ENCODE measurements around the gene THOP1.

Gene THOP1

DNA sequence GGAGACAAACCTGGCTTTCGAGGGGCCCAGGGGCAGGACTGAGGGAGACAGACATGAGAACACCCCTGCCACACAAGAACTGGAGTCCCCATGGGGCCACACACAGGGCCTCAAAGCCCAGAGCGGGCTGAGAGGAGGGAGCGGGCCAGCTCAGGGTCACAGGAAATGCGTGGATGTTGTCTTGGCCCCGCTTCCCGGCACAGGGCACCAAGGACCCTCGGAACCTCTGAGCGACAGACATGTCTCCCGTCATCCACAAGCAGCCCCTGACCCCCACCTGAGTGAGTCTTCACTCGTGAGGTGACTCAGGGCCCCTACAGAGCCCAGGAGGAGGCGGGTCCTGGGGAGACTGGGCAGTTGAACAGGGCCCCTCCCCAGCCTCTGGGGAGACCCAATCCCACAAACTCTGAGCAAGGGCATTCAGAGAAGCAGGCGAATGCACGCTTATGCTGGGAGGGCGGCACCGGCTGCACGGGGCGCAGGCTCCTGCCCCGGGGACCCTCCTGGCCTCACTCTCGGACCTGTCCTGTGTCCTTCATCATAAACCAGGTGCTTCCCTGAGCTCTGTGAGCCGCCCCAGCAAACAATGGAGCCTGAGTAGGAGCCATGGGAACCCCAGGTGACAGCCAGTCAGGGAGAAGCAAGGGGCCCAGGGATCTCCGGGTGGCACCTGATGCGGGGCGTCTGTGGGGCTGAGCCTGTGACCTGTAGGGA is 22.4 kb upstream of the THOP1 start:
- DNase-seq: no peak

DNA sequence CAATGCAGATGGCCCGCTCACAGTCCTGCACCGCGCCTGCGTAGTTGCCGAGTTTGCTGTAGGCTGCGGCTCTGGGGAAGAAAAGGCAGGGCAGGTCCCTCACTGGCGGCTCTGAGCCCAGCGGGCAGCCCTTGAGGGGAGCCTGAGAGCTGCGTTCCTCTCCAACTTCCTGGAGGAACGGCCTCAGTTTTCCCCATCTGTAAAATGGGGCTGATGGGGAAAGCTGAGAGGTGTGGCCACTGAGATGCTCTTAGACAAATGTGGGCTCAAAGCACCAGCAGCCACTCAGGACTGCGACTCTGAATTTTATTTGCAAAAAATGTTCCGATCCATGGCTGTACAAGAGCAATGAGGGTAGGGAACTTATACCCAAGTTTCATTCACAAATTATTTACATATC is 21.6 kb upstream of the THOP1 start:
- no peak for DNase-seq

DNA sequence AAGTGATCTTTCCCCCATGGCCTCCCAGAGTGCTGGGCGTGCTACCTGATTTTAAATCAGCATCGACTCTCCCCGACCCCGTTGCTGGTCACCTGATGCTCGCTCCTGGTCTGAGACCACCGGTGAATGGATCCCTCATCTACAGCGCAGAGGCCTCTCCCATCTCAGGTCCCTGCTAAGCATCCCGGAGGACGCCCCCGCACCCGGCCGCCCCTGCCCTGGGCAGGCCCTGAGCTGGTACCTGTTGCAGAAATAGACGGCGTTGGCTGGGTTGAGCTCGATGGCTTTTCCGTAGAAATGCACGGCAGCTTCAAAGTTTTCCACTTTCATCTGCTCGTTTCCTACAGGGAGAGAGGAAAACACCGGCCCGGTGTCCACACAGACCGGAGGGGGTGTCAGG is 20.4 kb upstream of the THOP1 start:
- no peak for DNase-seq

DNA sequence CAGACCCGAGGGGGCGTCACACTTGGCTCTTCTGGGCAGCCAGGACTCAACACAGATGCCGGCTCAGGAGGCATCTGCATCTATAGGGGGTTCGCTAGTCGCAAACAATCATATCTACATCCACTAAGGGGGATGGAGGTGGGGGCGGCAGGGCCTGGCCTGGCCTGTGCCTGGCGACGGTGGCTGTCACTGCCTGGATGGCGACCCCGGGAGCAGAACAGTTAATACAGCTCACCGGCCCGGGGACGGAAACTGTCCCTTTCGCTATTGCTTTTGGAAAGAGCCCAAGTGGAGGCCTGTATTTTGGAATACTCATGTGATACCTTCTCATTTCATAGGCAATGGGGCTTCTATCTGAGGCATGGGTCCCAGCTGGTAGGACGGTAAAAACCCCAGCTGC is 19.9 kb upstream of the THOP1 start:
- DNase-seq: no peak

DNA sequence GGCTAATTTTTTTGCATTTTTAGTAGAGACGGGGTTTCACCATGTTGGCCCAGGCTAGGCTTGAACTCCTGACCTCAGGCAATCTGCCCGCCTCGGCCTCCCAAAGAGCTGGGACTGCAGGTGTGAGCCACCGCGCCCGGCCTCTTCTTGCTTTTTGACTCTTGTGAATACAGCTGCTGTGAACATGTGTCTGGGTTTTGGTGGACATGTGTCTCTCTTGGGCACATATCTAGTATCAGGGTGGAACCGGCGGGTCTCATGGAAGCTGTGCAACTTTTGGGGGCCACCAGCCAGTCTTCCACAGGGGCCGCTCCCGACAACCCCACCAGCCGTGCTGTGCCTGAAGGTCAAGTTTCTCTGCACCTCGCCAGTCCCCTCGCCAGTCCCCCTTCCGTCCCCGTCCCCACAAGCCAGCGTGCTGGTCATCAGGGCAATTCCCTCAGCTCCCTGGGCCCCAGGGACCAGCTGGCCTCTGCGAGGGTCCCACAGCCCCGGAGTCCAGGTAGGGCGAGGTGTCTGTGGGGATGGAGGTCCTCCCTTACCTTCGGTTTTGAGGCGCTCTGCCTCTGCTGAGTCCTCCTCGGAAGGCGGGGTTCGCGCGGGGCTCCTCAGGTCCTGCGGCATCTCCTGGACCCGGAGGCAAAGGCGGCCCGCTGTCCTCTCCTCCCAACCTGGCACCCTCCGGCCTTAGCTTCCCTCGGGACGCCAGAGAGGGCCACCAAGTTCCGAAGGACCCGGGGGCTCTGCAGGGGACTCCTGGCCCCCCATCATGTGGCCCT is 18.5 kb upstream of the THOP1 start:
- DNase-seq: no peak

DNA sequence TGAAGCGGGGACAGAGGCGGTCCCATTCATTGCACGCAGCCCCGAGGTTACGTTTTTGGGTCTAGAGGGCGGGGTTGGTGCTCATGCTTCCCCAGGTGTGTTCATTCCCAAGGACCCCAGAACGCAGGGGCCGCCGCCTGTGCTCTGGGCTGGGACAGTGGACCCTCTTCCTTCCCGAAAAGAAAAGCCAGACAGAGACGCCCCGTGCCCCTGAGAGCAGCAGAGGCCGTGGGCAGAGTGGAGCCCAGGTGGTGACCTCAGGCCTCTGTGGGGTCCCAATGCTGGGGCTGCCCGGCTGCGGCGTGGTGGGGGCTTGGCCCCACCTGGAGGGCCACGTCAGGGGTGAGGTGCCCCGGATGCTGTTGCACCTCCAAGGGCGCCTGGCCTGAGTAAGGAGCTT is 17.6 kb upstream of the THOP1 start:
- no peak for DNase-seq

DNA sequence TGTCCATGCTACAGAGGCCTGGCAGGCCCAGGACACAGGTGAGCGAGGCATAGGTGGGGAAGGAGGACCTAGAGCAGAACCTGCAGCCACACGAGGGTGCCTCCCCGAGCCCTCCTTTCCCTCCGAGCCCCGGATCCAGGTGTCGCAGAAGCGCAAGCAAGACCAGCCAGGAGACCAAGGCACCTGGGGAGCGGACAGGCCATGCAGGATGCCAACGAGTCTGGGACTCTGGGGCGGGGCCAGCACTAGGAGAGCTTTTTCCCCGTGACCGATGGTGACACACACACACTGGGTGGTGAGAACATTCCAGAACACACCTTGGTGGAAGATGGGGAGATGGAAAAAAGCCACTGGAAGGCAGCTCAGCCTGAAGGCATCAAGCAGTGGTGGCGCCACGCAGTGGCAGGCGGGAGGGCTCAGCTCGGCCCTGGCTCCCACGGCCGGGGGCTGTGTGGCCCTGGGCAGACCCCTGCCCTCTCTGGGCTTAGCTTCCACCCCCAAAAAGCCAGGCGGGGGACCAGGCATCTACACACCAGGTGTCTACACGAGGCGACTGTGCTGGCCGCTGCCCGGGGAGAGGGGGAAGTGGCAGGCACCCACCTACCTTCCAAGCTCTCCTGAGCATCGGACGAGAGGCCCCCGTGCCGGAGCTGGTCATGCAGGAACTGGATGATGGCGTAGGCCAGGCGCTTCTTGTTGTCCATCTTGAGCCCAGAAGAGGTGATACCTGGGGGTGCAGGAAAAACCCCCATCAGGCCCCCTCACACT is 16.8 kb upstream of the THOP1 start:
- DNase-seq: no peak

DNA sequence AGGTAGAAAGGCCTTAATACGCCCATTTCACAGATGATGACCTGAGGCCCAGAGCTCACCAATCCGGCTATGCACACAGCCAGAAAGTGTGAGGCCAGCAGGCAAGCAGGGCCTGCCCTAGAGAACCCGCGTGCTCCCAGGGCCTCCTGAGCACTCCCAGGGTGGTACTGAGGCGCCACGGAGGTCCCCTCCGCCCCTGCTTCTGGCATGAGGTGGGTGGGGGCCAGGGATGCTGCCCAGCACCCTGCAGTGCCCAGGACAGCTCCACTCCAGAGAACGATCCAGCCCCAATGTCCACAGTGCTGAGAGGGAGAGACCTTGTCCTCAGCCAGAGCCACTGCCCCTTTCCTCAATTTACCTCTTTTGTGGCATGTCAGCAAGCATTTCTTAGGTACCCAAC is 16.1 kb upstream of the THOP1 start:
- no peak for DNase-seq

DNA sequence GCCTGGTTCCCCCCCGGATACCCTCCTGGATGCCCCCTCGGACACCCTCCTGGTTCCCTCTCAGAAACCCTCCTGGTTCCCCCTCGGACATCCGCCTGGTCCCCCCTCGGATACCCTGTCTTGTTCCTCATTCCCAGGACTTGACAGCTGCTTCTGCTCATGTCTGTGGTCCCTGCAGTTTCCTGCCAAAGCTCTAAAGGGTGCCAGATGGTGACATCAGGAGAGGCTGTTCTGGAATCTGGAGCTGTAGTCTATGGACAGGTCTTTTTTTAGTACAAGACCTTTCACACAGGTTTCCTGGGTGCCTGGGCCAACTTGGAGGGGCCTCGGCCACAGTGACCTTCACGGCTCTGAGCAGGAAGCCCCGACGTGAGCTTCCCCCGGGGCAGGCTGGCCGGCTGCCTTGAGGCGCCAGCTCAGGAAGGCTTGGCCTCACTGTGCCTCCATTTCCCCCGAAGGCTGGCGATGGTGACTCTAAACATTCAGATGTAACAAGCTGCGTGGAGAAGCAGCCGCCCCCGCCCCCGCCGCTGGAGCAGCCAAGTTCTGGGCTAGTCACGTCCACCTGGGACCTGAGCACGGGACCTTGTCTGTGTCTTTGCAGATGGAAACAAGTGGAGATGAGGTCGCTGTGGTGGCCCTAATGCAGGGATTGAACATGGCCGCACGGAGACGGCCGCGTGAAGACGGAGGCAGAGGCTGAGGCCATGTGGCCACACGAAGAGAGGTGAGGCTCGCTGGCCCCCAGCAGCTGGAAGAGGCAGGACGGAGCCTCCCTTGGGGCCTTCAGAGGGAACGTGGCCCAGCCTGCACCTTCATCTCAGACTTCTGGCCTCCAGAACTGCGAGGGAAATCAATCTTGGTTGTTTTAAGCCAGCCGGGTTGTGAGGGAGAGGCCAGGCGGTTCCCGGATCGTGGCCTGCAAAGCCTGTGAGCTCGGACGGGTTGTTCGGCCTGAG is 15.0 kb upstream of the THOP1 start:
- peak; percentile 73 for DNase-seq

DNA sequence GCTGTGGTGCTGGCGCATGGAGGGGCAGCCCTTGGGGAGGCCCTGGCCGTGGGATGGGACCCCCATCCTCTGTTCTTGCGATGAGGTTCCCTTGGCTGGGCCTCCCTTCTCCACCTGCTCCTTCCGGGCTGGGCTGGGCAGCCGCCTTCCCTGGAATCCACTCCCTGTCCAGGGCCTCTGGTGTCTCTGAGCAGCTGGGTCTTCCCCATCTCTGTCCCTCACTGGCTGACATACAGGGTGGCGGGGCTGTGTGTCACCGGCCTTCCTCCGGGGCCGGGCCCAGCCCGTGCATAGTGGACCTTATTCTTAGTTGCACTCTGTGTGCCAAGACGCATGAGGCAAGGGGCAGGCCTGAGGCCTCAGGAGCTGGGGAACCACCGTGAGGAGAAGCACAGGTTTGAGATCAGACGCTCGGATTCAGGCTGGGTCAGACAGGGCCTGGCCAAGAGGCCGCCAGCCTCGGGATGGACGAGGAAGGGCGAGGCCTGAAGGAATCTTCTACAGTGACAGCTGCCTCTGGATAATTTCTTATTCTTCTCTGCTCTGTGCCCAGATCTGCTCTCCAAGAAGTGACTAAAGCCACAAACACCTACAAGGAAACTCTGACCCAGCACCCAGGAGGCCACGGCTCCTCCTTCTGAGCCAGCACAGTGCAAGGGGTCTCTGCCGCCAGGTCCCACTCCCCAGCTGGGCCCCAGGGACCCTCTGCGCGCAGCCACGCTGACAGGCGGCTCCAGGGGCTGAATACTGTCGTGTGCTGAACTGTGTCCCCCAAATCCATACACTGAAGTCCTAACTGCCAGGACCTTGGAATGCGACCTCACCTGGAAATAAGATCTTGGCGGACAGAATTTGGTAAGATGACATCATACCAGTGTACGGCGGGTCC is 13.3 kb upstream of the THOP1 start:
- DNase-seq: no peak

DNA sequence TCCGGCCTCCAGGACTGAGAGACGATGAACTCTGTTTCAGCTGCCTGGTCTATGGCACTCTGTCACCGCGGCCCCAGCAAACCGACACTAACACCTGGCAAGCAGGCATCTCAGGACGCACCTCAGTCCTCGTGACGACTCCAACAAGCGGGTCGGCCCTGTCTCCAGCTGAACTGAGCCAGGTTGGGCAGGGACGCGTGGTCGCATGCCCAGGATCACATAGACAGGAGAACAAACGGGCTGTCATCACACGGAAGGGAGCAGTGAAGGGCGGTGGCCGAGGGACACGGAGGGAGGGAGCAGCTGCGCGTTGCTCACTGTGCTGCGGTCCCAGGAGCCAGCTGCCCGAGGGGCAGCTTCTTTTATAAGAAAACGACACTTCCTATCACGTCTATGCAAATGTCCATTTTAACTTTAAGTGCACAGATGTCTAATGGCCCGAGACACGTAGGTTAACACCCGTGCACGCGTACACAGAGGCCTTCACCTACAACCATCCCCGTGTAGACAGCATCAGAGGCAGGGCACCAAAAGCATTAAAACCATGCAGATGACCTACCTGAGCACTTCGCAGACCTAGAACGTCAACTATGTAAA is 11.1 kb upstream of the THOP1 start:
- DNase-seq: no peak

DNA sequence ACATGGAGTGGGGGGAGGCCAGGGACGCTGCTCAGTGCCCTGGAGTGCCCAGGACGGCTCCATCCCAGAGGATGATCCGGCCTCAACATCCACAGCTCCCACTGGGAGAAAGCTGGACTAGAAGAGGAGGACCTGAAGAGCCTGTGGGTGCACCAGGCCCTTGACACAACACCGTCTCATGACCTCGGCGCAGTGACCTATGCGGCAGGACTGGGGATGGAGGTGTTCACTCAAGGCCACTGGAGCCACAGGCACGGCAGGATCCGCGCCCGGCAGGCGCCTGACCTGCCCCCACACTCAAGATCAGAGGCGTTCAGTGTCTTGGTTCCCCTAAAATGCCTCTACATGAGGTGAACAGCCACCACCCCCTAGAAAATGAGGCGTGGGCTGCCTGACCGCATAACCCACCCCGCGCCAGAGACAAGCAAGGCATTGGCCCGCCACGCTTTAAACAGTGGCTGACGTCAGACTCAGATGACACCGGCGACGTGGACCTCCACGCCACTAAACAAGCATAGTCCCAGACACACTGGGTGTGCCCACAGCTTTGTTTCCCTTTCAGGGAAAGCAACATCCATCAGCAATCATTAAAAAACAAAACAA is 10.2 kb upstream of the THOP1 start:
- DNase-seq: no peak

DNA sequence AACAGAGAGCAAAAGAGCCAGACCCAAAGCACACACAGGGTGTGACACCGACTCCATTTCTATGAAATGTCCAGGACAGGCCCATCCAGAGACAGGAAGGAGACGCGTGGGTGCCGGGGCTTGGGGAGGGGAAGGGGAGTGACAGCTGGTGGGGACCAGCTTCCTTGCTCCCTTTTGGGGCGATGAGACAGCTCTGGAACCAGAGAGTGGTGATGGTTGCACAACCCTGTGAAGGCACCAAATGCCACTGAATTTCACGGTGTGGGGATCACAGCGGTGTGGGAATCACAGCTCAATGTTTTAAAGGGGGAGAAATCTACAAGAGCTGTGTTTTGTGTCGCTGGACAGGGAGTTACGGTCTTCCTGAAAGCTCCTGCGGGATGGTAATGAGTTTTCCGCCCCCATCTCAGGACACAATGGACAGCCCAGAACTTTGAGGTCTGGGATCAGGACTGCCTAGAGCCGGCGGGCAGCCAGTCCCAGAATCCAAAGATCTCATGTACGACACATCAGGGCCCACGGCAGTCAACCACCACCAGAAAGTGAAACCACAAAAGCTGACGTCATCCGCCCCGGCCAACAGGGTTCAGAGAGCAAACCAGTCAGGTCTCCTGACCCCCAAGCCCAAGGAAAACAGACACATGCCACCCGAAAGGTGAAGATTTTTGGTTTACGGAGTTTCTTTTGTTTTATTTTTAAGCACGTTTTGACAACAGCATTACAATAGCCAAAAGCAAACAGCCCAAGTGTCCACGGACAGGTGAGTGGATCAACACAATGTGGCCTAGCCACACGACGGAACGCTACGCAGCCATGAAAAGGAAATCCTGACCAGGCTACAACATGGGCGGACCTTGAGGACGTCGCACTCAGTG is 9.5 kb upstream of the THOP1 start:
- DNase-seq: peak; percentile 82

DNA sequence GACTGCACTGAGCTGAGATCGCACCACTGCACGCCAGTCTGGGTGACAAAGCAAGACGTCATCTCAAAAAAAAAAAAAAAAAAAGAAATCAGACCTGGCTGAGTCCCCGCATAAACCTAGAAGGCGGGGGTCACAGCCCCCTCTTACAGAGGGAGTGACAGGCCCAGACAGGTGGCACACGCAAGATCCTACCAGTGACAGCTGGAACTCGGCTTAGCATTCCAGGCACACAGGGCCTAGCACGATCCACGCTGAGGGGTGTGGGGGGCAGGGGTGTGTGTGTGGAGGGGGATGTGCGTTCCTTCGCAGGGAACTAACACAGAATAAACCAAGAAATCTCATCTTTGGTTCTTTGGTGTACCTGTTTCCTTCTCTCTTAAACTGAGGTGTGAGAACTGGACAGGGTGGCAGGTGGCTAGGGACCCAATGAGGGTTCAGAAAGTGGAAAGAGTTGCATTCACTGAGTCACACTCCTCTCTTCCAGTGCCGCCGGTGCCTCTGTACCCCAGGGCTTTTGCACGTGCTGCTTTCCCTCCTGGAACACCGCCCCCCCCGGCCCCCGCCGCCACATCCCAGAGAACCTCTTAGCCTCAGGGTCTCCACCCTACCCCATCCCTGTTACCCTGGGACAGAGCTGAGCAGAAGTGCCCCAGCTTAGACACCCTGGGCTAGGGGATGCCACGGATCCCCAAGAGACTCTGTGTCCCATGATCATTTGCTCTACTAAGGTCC is 7.2 kb upstream of the THOP1 start:
- DNase-seq: no peak

DNA sequence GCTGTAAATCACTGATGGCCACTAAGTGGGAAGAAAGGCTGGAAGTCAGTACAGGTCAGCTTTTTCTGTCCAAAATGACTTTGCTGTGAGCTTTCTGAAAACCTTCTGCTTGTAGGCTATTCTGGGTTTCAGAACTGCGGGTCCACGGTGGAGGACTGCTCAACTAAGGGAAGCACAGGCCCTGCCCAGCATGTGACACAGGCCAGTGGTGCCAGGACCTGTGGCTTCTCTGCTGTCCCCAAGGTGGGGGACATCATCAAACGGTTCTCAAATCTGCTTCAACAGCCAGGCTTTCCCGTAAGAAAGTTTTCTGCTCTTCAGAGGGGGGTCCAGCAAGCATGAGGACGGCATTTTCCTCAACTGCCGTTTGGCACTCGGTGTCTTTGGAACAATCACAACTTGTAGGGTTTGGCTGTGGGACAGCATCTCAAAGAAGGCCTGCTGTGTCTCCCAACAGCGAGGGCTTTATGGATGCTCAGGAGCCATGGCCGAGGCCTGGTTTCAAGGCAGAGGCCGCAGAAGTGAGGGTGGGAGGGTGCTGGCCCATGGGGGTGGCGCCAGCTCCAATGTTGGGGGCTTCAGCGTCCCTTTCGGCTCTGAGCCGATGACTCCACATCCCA is 6.1 kb upstream of the THOP1 start:
- DNase-seq: no peak

DNA sequence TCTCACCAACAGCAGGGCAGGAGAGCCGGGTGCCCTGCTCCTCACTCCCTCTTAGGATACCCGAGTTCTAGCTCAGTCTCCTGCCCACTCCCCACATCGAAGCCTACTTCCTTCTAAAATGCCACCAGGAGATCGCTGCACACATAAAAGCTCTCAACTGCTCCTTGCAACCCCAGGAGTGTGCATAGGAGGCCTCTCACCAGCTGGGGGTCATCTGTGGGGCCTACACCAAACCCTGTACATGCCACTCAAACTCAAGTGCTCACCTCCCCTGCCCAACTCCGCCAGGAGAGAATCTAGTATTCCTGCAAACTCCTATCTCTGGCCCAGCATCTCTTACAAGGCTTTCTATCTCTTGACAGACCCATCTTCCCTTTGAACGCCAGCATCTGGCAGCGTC is 5.0 kb upstream of the THOP1 start:
- DNase-seq: no peak

DNA sequence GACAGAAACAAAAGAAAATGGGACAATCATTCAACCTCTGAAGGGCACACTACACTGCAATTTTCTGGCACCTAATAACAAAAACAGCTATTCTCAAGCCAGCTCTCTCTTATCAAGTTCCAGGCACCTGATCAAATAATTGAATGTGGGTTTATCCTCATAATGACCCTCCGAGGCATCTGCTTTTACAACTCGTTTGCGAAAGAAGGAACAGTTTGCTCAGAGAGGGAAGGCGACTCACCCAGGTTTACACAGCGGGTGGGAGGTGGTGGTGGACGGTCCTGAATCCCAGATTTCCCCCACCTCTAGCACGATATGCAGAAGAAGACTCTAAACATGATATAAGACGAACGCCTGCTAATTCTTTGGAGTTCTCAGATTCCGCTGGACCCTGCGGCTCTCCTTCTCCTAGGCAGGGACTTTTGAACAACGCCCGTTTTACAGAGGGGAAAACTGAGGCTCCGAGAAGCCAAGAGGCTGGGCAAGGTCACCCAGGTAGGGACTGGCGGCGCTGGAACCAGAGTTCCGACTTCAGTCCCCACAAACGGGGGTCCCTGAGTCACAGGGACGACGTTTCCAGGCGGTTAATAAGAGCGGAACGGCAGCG is 2.9 kb upstream of the THOP1 start:
- DNase-seq: peak; percentile 44

Data from hematopoietic multipotent progenitor cell treated with erythropoietin and hydrocortisone succinate and interleukin-3 and kit ligand, for 4 days (in vitro differentiated cells).